OCI-LY7 (cell line): ENCODE results near the gene MRPL34. TPM values are rescaled to one million over a fixed set of nuclear protein-coding genes. Genes with fewer than 3 reads are reported as not detected.

Experiments
- BruUV-seq: library from RNA; stranded (reverse); fragments of 400-500 nt; replicated peaks from 2 replicates; lab custom pipeline; 2021; lab: Mats Ljungman, UMichigan
- CTCF ChIA-PET: fragments of 300-600 bp; sonication (Branson Sonifier 250); formaldehyde crosslinking; loops from one replicate; lab custom pipeline; 2022; ENCODE audit warnings: antibody characterized with exemption; ENCODE audit not compliant: unreplicated experiment; lab: Charles Lee
- POLR2A ChIA-PET: fragments of 300-600 bp; sonication (Branson Sonifier 250); formaldehyde crosslinking; loops from one replicate; lab custom pipeline; 2022; ENCODE audit warnings: antibody characterized with exemption; lab: Charles Lee
- DNase-seq: peaks from one replicate; pipeline ENCODE4 v3.0.0-alpha.2; 2015; ENCODE audit warnings: low spot score
- H2AFZ ChIP-seq: fragments of 200-600 bp; sonication (generic), shearing (Covaris generic); 2 replicates; pipeline ENCODE4 v1.6.1; 2014; ENCODE audit warnings: mild to moderate bottlenecking, antibody characterized with exemption, low read length, moderate library complexity
- H3K27ac ChIP-seq: fragments of 200-600 bp; sonication (generic); 2 replicates; pipeline ENCODE4 v1.5.1; 2014; ENCODE audit warnings: mixed run types, low read depth, mild to moderate bottlenecking, moderate library complexity, low read length, inconsistent platforms; ENCODE audit not compliant: poor library complexity, severe bottlenecking
- H3K36me3 ChIP-seq: fragments of 200-600 bp; sonication (generic); 2 replicates; pipeline ENCODE4 v1.6.1; 2014; ENCODE audit warnings: mild to moderate bottlenecking, antibody characterized with exemption, low read length, moderate library complexity, mixed read lengths; ENCODE audit not compliant: insufficient read depth
- H3K4me1 ChIP-seq: fragments of 200-600 bp; sonication (generic); 2 replicates; pipeline ENCODE4 v1.5.1; 2014; ENCODE audit warnings: mild to moderate bottlenecking, low read length; ENCODE audit not compliant: insufficient read depth, poor library complexity, severe bottlenecking
- H3K4me2 ChIP-seq: fragments of 200-600 bp; sonication (generic); 2 replicates; pipeline ENCODE4 v1.6.1; 2014; ENCODE audit warnings: mild to moderate bottlenecking, low read length
- H3K4me3 ChIP-seq: fragments of 200-600 bp; sonication (generic); 2 replicates; pipeline ENCODE4 v1.5.1; 2014; ENCODE audit warnings: mild to moderate bottlenecking, low read depth, low read length; ENCODE audit not compliant: poor library complexity, severe bottlenecking
- H3K79me2 ChIP-seq: fragments of 200-600 bp; sonication (generic); 2 replicates; pipeline ENCODE4 v1.6.1; 2016; ENCODE audit warnings: low read depth, mild to moderate bottlenecking, low read length, moderate library complexity, mixed read lengths; ENCODE audit not compliant: insufficient read depth
- H3K9me2 ChIP-seq: fragments of 200-600 bp; sonication (generic); 2 replicates; pipeline ENCODE4 v1.6.1; 2016; ENCODE audit warnings: mild to moderate bottlenecking, low read length, mixed read lengths; ENCODE audit not compliant: insufficient read depth
- H3K9me3 ChIP-seq: fragments of 200-600 bp; sonication (generic); 2 replicates; pipeline ENCODE4 v1.6.1; 2014; ENCODE audit warnings: mild to moderate bottlenecking, mixed run types, low read length, mixed read lengths
- H4K20me1 ChIP-seq: fragments of 200-600 bp; sonication (generic); 2 replicates; pipeline ENCODE4 v1.6.1; 2014; ENCODE audit warnings: mild to moderate bottlenecking, antibody characterized with exemption, low read length, moderate library complexity, mixed read lengths; ENCODE audit not compliant: insufficient read depth
- CTCF ChIP-seq: fragments of 200-600 bp; sonication (generic); conservative IDR thresholded peaks from 2 replicates; pipeline ENCODE4 v1.5.1; 2014; ENCODE audit warnings: mild to moderate bottlenecking, antibody characterized with exemption, low read length, moderate library complexity, mixed read lengths
- EZH2phosphoT487 ChIP-seq: fragments of 200-600 bp; sonication (generic); IDR thresholded peaks from 2 replicates; pipeline ENCODE4 v1.6.1; 2018; ENCODE audit warnings: low read depth, borderline replicate concordance, mild to moderate bottlenecking, mixed run types, antibody characterized with exemption, low read length, moderate library complexity, mixed read lengths
- intact Hi-C: fragments of 100-400 bp; cut with micrococcal nuclease; formaldehyde crosslinking; loops from one replicate; pipeline ENCODE4 v1.10.0; 2022; ENCODE audit not compliant: unreplicated experiment
- total RNA-seq, 2 experiments: library from RNA; depleted of rRNA in 1 of 2; stranded (reverse); fragments of >200 nt in 1 of 2; shearing (Covaris generic) in 1 of 2; gene quantifications; 2 replicates each; pipeline ENCODE4 v1.2.3, GENCODE V29; 2014 to 2022

Gene MRPL34
- total RNA-seq, 2 experiments from 2014 or later = 173 to 174 TPM

- peaks cover 20% of the 10 kb centered on the region for H3K36me3 ChIP-seq
- H3K4me2 ChIP-seq = peak overlapping the region; percentile 69
- H3K4me1 ChIP-seq = peaks cover 46% of the 10 kb centered on the region
- no peaks in the 10 kb centered on the region for H4K20me1 ChIP-seq
- CTCF ChIA-PET = interaction anchor here (0.7 to 1.2 kb wide), 3 partner anchors 13 to 15 kb away, joined by 3 to 4 read pairs (median 4); partner anchors contain the start of gene ANKLE1
- TF ChIP-seq CTCF (no peak), EZH2phosphoT487 (no peak)
- H3K9me2 ChIP-seq = no peaks in the 10 kb centered on the region
- H3K4me3 ChIP-seq = peak overlapping the region; percentile 61
- H3K27ac ChIP-seq = peak overlapping the region; percentile 83
- H2AFZ ChIP-seq = peak overlapping the region; percentile 74; the same call in 1 of the 2 replicates
- intact Hi-C loops = no loop called here
- H3K79me2 ChIP-seq = peaks cover 17% of the 10 kb centered on the region
- POLR2A ChIA-PET = interaction anchor here (0.8 to 2.3 kb wide), 15 partner anchors 9 to 193 kb away, joined by 3 to 28 read pairs (median 5); partner anchors contain the start of genes ANKLE1, BST2, DDA1 and USE1
- DNase-seq = no peak
- BruUV-seq = no TSS peak
- H3K9me3 ChIP-seq = no peaks in the 10 kb centered on the region
These were observed 39.1 kb upstream of the MRPL34 start for GRCh38 chr19:17266589-17266974.

GRCh38 chr19:17266975-17267788 lies 38.5 kb upstream of the MRPL34 start, which contains the start of gene BABAM1:
BABAM1 (plus strand) TSS chr19:17267443; CDS start chr19:17268807, 1,364 bp downstream.
- Histone ChIP-seq H4K20me1 (no peaks in the 10 kb centered on the region), H3K4me1 (peaks cover 41% of the 10 kb centered on the region), H3K9me3 (no peaks in the 10 kb centered on the region), H3K4me2 (peak within 1 kb of the TSS; percentile 94), H3K9me2 (no peaks in the 10 kb centered on the region), H3K36me3 (peaks cover 25% of the 10 kb centered on the region), H2AFZ (peak within 1 kb of the TSS; percentile 82), H3K4me3 (peak within 1 kb of the TSS; percentile 99), H3K79me2 (peaks cover 17% of the 10 kb centered on the region), H3K27ac (peak within 1 kb of the TSS; percentile 83)
- BruUV-seq = no TSS peak
- POLR2A ChIA-PET = interaction anchor here (0.5 to 2.3 kb wide), 17 partner anchors 9 to 821 kb away, joined by 3 to 28 read pairs (median 5); partner anchors contain the start of genes ANKLE1, BST2, DDA1 and USE1
- TF ChIP-seq EZH2phosphoT487 (no peak), CTCF (no peak)
- CTCF ChIA-PET = interaction anchor here (0.7 to 1.2 kb wide), 3 partner anchors 12 to 15 kb away, joined by 3 to 4 read pairs (median 4); partner anchors contain the start of gene ANKLE1
- intact Hi-C loops = no loop called here
- DNase-seq = peak; percentile 99
